BE2C (cell line): ENCODE results near the gene PLA2G6.
"Not testable (repeated sequence)": the region's sequence is repeated elsewhere in the genome, so short reads cannot be mapped to it uniquely, and the experiment has no call there.

Experiments
- DNase-seq: peaks from one replicate; pipeline ENCODE4 v3.0.0-alpha.2; 2020
- H3K27me3 ChIP-seq: fragments of 250-450 bp; sonication (Bioruptor Pico); 2 replicates; pipeline ENCODE4 v1.5.1; 2020; ENCODE audit warnings: mild to moderate bottlenecking
- H3K36me3 ChIP-seq: fragments of 250-450 bp; sonication (Bioruptor Pico); 2 replicates; pipeline ENCODE4 v1.5.1; 2020; ENCODE audit warnings: mild to moderate bottlenecking
- H3K4me1 ChIP-seq: fragments of 250-450 bp; sonication (Bioruptor Pico); 2 replicates; pipeline ENCODE4 v1.5.1; 2020
- H3K4me3 ChIP-seq: 2 replicates; pipeline ENCODE4 v1.5.1; 2011; ENCODE audit warnings: low read depth, low read length
- H3K9me3 ChIP-seq: fragments of 250-450 bp; sonication (Bioruptor Pico); 2 replicates; pipeline ENCODE4 v1.5.1; 2020
- TF ChIP-seq, protein P1 (sequence below): IDR thresholded peaks from 2 replicates; pipeline ENCODE4 v1.5.1; 2012; ENCODE audit warnings: mild to moderate bottlenecking, low read depth, low read length

Gene PLA2G6

DNA sequence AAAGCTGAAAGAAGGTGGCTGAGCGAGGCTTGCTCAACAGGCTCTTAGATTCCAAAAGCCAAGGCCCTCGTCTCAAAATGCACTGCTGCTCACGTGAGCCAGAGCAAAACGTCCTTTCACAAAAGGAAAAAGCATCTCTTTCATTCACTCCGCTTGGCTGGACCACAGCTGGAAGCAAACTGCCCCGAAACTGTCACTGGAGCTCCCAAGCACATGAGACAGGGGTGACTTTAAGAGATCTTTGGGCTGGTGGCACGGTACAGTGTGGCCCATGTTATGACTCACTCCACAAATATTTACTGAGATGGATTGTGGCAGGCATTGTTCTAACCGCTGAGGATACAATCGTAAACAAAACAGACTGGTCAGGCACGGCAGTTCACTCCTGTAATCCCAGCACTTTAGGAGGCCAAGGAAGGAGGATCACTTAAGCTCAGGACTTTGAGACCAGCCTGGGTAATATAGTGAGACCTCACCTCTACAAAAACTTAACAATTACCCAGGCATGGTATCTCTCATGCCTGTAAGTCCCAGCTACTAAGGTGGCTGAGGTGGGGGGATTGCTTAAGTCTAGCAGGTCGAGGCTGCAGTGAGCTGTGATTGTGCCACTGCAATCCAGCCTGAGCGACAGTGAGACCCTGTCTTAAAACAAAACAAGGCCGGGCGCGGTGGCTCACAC lies 3.6 kb downstream of the PLA2G6 start:
- H3K4me1 ChIP-seq = peaks cover 8% of the 10 kb centered on the region
- H3K36me3 ChIP-seq = no peaks in the 10 kb centered on the region
- H3K4me3 ChIP-seq = no peak overlapping the region
- H3K9me3 ChIP-seq = no peaks in the 10 kb centered on the region
- no peaks in the 10 kb centered on the region for H3K27me3 ChIP-seq
- peak; percentile 4 for DNase-seq
- TF ChIP-seq, protein P1, sequence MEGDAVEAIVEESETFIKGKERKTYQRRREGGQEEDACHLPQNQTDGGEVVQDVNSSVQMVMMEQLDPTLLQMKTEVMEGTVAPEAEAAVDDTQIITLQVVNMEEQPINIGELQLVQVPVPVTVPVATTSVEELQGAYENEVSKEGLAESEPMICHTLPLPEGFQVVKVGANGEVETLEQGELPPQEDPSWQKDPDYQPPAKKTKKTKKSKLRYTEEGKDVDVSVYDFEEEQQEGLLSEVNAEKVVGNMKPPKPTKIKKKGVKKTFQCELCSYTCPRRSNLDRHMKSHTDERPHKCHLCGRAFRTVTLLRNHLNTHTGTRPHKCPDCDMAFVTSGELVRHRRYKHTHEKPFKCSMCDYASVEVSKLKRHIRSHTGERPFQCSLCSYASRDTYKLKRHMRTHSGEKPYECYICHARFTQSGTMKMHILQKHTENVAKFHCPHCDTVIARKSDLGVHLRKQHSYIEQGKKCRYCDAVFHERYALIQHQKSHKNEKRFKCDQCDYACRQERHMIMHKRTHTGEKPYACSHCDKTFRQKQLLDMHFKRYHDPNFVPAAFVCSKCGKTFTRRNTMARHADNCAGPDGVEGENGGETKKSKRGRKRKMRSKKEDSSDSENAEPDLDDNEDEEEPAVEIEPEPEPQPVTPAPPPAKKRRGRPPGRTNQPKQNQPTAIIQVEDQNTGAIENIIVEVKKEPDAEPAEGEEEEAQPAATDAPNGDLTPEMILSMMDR = no peak

DNA sequence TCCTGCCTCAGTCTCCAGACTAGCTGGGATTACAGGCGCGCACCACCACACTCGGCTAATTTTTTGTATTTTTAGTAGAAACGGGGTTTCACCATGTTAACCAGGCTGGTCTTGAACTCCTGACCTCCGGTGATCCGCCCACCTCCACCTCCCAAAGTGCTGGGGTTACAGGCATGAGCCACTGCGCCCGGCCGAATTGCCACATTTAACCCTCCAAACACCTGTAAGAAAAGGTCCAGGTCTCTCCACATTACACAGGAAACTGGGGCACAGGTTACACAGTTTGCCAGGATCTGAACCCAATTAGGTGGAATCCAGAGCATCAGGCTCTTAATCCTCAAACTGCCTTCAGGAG lies 4.1 kb downstream of the PLA2G6 start:
- H3K27me3 ChIP-seq, H3K36me3 ChIP-seq, DNase-seq, H3K4me3 ChIP-seq, H3K9me3 ChIP-seq: not testable (repeated sequence)
- peaks cover 14% of the 10 kb centered on the region for H3K4me1 ChIP-seq

DNA sequence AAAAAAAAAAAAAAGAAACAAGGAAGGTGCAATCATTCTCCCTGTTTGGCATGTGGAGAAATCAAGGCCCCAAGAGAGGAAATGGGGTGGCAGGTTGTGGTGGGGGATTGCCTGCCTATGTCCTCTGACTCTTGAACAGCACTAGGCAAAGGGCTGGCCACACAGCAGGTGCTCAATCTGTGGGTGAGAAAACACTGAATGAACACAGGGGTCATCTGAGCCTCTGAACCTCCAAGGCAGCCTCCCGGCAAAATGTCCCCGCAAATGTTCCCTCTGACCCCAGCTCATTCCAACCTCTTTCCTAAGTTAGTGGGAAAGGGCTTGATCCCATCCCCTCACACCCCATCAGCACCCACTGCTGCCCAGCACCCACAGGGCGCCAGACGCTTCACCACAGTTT lies 4.6 kb downstream of the PLA2G6 start:
- Histone ChIP-seq H3K4me1 (peaks cover 17% of the 10 kb centered on the region), H3K27me3 (no peaks in the 10 kb centered on the region), H3K36me3 (no peaks in the 10 kb centered on the region), H3K9me3 (no peaks in the 10 kb centered on the region), H3K4me3 (no peak overlapping the region)
- TF ChIP-seq, protein P1 = no peak
- no peak for DNase-seq

- H3K4me1 ChIP-seq = peaks cover 20% of the 10 kb centered on the region
- peak; percentile 55 for DNase-seq
- no peak overlapping the region for H3K4me3 ChIP-seq
- TF ChIP-seq, protein P1 = no peak
- no peaks in the 10 kb centered on the region for H3K36me3 ChIP-seq
- H3K9me3 ChIP-seq = no peaks in the 10 kb centered on the region
- H3K27me3 ChIP-seq = no peaks in the 10 kb centered on the region
Measured at GRCh38 chr22:38176170-38176741, 5.4 kb downstream of the PLA2G6 start.

GRCh38 chr22:38175206-38176118 lies 6.2 kb downstream of the PLA2G6 start:
- H3K4me3 ChIP-seq = no peak overlapping the region
- TF ChIP-seq, protein P1 = no peak
- no peaks in the 10 kb centered on the region for H3K36me3 ChIP-seq
- H3K9me3 ChIP-seq = no peaks in the 10 kb centered on the region
- DNase-seq = no peak
- no peaks in the 10 kb centered on the region for H3K27me3 ChIP-seq
- peaks cover 15% of the 10 kb centered on the region; the same call in 1 of the 2 replicates for H3K4me1 ChIP-seq

DNA sequence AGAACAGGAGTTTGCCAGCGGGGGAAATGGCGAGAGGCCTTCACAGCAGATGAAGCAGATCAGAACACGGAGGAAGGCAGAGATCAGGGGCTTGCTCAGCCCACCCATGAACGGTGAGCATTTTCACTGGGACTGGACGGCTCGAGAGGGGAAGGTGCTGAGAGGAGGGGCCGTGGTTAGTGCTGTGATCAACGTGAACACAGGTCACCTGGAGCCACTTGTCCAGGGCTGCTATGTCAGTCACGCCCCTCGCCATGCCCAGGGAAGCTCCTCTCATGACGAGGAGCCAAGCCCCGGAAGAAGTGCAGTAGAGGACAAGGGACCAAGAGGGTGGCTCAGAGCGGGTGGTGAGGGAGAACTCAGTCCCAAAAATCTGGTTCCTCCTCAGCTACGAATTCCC lies 7.0 kb downstream of the PLA2G6 start:
- Histone ChIP-seq H3K4me1 (peaks cover 15% of the 10 kb centered on the region; the same call in 1 of the 2 replicates), H3K36me3 (no peaks in the 10 kb centered on the region), H3K27me3 (no peaks in the 10 kb centered on the region), H3K9me3 (no peaks in the 10 kb centered on the region), H3K4me3 (no peak overlapping the region)
- TF ChIP-seq, protein P1 = no peak
- no peak for DNase-seq
